ENCODE measurements around the gene LOXL1.
"Not testable (repeated sequence)": the region's sequence is repeated elsewhere in the genome, so short reads cannot be mapped to it uniquely, and the experiment has no call there.

Gene LOXL1

GRCh38 chr15:73923488-73924164 is 2.6 kb upstream of the LOXL1 start:
- DNase-seq: no peak

- DNase-seq: peak; percentile 31
Observed at GRCh38 chr15:73924171-73924921, 1.9 kb upstream of the LOXL1 start.

DNA sequence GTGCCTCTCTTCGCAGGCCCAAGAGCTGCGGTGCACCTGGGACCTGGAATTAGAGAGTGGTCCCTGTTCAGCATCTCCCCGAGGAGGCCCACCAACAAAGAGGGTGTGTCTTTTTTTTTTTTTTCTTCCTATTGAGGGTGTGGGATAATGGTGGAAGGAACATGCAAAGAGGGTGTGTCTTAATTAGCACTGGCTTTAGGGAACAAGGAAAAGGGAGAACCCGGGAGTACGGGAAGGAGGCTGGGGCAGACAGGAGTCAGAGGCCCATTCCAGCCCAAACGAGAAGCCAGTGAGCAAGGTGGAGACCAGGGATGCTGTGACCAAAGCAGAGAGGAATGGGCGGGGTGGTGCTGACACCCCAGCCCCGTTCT is 429 bp upstream of the LOXL1 start:
- DNase-seq: no peak

DNA sequence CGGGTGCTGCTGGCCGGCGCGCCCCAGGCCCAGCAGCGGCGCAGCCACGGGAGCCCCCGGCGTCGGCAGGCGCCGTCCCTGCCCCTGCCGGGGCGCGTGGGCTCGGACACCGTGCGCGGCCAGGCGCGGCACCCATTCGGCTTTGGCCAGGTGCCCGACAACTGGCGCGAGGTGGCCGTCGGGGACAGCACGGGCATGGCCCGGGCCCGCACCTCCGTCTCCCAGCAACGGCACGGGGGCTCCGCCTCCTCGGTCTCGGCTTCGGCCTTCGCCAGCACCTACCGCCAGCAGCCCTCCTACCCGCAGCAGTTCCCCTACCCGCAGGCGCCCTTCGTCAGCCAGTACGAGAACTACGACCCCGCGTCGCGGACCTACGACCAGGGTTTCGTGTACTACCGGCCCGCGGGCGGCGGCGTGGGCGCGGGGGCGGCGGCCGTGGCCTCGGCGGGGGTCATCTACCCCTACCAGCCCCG is 777 bp downstream of the LOXL1 start:
- DNase-seq: peak; percentile 39

DNA sequence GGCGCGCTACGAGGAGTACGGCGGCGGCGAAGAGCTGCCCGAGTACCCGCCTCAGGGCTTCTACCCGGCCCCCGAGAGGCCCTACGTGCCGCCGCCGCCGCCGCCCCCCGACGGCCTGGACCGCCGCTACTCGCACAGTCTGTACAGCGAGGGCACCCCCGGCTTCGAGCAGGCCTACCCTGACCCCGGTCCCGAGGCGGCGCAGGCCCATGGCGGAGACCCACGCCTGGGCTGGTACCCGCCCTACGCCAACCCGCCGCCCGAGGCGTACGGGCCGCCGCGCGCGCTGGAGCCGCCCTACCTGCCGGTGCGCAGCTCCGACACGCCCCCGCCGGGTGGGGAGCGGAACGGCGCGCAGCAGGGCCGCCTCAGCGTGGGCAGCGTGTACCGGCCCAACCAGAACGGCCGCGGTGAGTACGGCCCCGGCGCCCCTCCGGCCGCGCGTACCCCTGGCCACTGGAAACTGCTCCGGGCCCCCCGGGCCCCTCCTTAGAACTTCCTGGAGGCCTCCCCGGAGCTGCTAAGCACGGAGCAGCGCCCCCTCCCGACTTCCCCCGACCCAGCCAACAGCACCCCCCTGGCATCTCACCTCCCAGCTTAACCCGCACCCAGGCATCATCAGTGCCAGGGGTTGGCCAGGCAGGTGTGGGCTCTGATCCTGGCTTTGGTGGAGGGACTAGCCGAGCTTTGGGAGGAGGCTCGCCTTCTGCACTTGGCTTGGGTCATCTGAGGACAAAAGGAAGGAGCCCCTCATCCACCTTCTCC is 1.4 kb downstream of the LOXL1 start:
- DNase-seq: peak; percentile 76

DNA sequence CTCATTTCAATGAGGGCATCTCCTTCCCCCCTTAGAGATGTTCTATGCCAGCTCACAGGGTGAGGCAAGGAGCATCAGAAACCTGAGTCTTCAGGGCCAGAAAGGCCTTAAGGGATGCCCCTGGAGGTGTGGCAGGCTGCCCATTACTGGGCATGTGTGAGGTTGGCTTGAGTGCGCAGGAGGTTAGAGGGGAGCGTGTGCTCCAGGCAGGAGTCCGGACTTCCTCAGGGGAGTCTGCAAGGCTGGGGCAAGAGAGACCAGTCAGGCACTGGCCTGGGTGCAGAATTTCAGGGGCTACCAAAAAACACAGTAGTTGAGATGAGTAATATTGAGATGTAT is 1.9 kb downstream of the LOXL1 start:
- no peak for DNase-seq

DNA sequence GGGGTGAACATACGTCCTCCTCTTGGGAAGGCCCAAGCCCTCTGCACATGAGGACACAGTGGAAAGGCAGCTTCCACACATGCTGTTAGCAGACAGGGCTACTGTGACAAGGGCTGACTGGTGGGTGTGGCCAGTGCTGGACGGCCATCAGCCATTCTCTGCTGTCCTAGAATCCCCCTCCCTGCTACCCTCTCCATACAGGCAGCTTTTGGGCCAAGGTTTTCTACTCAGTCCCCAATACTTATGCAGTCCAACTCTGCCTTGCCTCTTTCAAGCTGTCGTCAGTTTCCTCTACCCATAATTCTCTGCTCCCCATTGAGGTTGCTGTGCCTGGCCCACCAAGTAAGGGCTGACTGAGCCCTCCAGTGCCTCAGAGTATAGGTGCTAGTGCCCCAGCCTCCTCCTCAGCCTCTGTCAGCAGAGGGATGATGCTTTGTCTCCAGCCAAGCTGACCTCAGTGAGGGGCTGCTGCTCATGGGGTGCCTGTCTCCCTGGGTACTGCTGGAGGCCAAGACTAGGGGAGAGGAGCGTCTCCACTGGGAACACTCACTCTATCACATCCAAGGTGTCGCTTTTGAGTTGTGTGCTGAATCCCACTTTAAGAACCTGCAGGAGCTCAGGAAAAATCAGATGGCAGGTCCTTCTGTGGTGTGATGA is 2.8 kb downstream of the LOXL1 start:
- no peak for DNase-seq

GRCh38 chr15:73930371-73930770 is 4.1 kb downstream of the LOXL1 start:
- DNase-seq: no peak

GRCh38 chr15:73930790-73931281 is 4.6 kb downstream of the LOXL1 start:
- DNase-seq: no peak

GRCh38 chr15:73931441-73931840 is 5.2 kb downstream of the LOXL1 start:
- no peak for DNase-seq

DNA sequence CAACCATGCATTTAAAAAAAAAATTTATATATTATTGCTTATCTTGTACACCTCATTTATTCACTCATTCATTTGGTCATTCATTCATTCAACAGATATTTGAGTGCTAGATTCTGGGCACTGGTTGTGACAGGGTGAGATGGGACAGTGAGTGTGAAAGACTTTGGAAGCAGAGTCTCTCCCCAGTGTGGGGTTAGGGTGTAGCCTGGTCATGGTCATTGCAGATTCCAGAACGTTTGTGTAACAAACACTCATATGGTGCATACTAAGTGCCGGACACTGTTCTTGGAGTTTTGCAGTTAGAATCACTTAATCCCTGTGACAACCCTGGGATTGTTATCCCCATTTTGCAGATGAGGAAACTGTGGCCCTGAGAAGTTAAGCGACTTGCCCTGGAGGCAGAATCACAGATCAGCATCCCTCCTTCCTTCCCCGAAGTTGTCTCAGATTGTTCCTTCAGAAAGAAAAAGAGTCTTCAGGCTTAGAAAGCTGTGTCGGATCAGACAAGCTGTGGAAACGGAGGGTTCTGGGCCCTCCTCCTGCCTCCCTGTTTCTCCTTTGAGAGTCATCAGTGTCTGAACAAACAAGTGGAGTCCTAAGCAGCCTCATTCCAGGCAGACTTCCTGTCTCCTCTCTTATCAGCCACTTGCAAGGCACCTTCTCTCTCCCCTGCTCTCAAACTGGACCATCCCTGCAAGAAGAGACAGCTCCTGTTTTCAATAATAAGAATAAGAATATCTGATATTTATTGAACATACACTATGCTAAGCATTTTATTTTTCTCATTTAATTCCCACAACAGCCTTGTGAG is 6.3 kb downstream of the LOXL1 start:
- no peak for DNase-seq

- no peak for DNase-seq
Observed at GRCh38 chr15:73934281-73934680, 8.0 kb downstream of the LOXL1 start.

DNA sequence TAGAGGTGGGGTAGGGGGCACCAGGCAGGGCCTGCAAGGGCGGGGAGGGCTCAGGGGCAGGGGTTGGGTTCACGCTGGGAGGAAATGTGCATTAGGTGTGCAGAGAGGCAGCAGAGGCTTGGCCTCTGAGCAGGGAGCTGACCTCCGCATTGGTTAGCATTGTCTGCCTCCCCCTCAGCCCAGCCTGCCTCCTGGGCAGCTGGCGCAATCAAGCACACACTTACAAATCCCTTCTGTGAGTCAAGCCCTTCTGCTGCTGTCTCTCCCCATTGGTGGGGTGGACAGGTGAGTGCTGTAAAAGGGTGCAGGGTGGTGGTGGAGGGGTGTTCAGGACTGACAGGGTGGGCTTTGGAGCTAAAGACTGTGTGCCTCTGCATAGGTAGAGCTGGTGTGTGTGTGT is 9.3 kb downstream of the LOXL1 start:
- DNase-seq: no peak

DNA sequence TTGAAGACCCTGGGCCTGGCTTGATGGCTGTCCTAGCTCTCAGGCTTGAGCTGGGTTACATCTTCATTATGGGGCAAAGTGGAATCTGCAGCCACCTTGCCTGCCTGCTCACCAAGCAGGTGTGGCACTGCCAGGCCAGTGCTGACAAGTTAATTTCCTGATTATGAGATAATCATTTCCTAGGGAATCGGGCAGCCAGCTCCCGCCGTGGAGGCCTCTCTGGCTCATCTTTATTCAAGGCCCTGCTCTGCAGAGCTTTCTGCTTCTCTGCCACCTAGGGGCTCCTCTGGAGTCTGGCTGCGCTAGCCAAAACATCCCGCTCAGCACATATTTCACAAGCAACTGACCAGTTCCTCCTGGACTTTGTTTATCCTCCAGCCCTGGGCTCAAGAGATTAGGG is 9.9 kb downstream of the LOXL1 start:
- no peak for DNase-seq

- DNase-seq: no peak
Observed at GRCh38 chr15:73936588-73937290, 10.5 kb downstream of the LOXL1 start.

- no peak for DNase-seq
Observed at GRCh38 chr15:73937296-73937695, 11.0 kb downstream of the LOXL1 start.

- no peak for DNase-seq
Observed at GRCh38 chr15:73937726-73938125, 11.5 kb downstream of the LOXL1 start.

- not testable (repeated sequence) for DNase-seq
Observed at GRCh38 chr15:73938516-73938915, 12.3 kb downstream of the LOXL1 start.

DNA sequence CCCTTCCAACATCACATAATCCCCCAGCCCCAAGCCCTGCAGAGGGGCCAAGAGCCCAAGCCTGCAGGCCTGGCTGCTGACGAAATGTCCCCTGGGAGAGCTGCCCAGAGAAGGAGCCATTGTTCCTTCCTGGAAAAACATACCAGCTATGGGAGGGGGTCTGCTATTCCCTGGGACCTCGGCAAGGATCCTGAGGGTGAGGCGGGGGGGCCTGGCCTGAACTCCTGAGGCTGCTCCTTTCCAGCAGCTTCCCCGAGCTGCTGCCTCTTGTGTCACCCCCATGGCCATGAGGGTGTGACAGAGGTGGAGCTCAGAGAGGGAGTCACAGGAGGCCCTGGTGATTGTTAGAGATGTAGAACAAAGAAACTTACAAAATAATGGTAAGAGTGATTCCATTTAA is 12.9 kb downstream of the LOXL1 start:
- DNase-seq: no peak

DNA sequence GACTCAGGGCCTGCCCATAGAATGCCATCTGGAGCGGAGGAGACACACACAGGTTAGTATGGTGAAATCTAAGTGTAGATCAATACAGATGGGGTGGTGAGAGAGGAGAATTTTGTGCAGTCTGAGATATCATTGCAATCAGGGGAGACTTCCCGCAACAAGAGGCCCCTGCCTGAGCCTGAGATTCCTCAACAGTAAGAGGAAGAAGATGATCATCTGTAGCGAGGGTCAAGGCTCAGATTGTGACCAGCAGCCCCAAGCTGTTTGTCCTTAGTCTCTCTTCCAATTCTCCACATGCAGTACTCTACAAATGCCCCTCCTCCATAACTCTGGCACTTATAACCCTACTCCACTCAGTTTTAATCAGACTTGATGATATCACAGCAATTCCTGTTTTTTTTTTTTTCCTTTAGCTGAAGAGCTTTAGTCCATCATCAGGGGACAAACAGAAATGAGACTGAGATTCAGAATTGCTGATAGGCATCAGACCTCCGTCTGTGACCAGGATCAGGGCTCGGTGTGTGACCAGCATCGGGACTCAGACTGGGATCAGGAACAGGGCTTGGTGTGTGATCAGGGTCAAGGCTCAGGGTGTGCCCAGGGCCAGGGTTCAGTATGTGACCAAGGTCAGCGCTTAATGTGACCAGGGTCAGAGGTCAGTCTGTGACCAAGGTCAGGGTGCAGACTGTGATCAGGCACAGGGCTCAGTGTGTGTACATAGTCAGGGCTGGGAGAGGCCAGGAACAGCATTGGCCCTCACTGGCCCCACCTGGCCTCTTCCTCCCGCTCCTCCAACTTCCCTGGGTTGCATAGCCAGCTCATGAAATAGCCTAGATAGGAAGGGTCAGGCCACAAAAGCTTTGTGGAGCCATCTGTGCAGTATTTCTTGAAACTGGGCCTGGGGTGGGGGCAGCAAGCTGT is 14.1 kb downstream of the LOXL1 start:
- no peak for DNase-seq

DNA sequence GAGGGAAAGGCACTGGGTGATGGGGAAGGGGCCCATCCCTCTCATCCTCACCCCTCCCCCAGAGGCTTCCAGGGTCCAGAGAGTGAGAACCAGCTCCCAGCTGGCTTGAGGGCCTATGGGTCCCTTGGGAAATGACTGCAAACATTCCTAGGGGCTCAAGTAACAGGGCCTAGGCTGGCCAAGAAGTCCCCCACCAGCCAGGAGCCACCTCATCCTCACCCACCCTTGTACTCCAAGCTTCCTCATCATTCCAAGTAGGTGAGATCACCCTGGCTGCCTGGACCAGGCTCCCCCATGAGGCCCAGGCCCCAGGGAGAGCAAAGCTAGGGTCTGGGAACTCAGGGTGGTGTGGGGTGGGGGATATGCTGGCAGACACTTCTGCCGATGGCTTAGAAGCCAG is 14.8 kb downstream of the LOXL1 start:
- no peak for DNase-seq

All from CD4-positive, alpha-beta T cell treated with Interleukin-17A for 1 hour (primary cell).